SU-DHL-6 (cell line): Measurements from ENCODE around the gene MRPL36.

Experiments used
- EZH2phosphoT487 ChIP-seq: fragments of 200-600 bp; sonication (generic), shearing (Covaris generic); conservative IDR thresholded peaks from 2 replicates; pipeline ENCODE4 v1.6.1; 2018; ENCODE audit warnings: mild to moderate bottlenecking, antibody characterized with exemption, low read length, moderate library complexity, mixed read lengths
- TF ChIP-seq, protein P1 (sequence below): fragments of 200-600 bp; sonication (generic); IDR thresholded peaks from one replicate; pipeline ENCODE4 v1.5.1; 2017; ENCODE audit warnings: antibody characterized with exemption, mild to moderate bottlenecking, low read length, moderate library complexity; ENCODE audit not compliant: insufficient read depth, poor library complexity, severe bottlenecking

DNA sequence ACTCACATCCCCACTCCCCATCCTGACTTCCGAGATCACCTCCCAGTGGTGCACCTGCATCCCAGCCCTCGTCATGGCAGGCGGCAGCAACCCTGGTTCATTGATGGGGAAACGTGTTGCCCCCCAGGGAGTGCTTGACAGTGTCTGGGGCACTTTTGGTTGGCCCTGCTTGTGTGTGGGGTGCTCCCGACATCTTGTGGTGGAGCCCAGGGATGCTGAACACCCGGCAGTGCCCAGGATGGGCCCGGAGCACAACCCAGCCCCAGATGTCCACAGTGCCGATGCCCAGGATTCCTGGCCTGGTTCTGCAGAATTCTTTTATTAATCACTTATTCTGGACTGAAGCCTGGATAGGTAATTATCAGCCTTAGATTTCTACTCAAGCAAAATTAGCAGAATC, 3.7 kb downstream of the MRPL36 start:
- TF ChIP-seq, protein P1, sequence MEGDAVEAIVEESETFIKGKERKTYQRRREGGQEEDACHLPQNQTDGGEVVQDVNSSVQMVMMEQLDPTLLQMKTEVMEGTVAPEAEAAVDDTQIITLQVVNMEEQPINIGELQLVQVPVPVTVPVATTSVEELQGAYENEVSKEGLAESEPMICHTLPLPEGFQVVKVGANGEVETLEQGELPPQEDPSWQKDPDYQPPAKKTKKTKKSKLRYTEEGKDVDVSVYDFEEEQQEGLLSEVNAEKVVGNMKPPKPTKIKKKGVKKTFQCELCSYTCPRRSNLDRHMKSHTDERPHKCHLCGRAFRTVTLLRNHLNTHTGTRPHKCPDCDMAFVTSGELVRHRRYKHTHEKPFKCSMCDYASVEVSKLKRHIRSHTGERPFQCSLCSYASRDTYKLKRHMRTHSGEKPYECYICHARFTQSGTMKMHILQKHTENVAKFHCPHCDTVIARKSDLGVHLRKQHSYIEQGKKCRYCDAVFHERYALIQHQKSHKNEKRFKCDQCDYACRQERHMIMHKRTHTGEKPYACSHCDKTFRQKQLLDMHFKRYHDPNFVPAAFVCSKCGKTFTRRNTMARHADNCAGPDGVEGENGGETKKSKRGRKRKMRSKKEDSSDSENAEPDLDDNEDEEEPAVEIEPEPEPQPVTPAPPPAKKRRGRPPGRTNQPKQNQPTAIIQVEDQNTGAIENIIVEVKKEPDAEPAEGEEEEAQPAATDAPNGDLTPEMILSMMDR, result no peak
- TF ChIP-seq EZH2phosphoT487, result no peak
